ENCODE results near the gene WDR77.

Gene WDR77

DNA sequence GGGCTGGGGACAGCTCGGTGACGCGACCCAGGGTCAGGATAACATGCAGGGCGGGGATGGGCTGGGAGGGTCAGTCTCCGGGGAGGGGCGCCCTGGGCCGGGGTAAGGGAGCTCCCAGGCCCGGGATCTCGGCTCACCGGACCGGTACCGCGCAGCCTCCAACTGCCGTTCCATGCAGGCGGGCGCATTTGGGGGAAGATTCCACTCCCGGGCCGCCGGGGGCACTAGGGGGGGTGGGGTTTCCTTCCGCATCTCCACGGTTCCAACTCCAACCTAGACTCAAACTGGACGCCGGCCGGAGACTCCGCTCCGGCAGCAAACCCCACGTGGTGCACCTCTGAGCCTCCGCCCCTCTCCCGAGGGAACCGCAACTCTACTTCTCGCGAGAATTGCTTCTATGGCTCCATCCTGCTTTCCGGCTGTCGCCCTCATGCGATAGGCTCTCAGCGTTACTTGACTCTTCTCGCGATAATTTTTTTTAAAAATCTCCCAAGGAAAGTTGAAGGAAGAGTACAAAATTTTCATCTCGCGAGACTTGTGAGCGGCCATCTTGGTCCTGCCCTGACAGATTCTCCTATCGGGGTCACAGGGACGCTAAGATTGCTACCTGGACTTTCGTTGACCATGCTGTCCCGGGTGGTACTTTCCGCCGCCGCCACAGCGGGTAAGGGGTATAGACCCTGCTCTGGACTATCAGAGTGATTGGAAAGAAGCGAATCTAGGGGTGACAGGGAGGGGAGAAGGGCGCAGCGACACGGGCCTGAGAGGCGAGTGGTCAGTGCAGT is at the start of gene WDR77, which contains the start of gene ATP5PB:
WDR77 (minus strand) TSS at position 339 of the 785 bp plus-strand sequence; CDS start at position 252, 87 bp downstream.
ATP5PB (plus strand) TSS at position 547 of the 785 bp plus-strand sequence; CDS start at position 625, 78 bp downstream.
- DNase-seq (ENCODE audit: low spot score): peak; percentile 98

DNA sequence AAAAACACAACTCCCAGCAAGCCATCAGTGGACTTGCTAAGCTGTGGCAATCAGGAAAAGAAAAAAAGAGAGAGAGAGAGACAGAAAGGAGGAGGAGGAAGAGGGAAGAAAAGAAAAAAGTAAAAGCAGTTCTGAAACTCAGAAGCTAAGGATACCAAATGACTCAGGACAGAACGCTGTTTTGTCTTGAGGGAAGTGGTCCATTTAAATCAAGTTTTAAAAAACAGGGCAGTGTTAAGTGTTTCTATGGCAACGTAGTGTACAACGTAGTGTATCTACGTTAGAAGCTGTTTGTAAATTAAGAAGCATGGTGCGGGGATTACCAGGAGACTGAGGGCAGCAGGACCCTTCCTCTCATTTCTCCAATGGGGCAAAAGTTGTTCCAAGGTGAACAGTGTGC is 48.5 kb upstream of the WDR77 start:
- DNase-seq (ENCODE audit: low spot score): no peak

DNA sequence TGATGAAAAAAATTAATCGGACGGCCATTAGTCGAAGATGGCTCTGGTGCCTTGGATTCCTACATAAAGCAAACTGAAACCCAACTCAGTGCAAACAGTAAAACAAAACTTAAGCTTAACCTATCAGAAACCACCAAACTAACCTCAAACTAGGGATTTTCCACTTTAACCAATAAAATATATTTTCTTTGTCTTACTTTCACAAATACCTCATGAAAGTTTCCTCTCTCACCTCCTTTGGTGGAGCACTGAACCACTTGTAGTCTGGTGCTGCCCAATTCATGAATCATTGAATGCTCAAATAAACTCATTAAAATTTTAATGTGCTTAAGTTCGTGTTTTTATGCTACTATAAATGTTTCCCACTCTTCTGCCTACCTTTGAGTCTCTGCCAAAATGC is 47.3 kb upstream of the WDR77 start:
- DNase-seq (ENCODE audit: low spot score): no peak

DNA sequence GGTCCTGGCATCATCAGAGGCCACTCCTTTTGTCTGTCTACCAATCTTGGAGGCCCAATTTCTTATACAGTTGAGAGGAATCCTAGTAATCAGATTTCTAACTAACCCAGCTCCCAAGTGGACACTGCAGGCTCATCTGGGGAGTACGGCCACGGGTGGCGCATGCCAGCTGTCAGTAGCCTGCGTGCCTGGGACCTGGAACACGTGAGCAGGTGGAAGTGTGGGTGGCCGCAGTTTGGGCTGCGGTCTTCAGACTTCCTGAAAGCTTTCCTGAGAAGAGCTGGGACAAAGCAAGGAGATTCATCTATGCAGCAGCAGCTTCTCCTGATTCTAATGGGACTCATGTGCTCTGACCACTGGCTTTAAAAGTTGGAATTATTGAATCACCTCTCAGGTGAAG is 42.0 kb upstream of the WDR77 start:
- DNase-seq (ENCODE audit: low spot score): no peak

DNA sequence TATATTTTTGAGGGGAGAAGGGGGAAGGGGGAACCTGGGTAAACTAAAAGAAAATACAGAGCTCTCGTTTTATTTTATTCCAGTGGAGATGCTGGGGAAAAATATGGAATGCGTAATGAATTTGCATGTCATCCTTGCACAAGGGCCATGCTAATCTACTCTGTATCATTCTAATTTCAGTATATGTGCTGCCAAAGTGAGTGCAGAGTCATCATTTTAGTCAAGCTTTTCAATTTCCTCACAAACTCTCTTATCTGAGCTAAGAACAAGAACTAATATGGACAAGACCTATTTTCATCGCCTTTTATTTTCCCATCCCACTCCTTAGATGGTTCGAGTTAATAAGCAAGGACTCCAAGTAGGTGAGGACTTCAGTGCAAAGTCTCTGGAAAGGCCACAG is 41.2 kb upstream of the WDR77 start:
- DNase-seq (ENCODE audit: low spot score): no peak

DNA sequence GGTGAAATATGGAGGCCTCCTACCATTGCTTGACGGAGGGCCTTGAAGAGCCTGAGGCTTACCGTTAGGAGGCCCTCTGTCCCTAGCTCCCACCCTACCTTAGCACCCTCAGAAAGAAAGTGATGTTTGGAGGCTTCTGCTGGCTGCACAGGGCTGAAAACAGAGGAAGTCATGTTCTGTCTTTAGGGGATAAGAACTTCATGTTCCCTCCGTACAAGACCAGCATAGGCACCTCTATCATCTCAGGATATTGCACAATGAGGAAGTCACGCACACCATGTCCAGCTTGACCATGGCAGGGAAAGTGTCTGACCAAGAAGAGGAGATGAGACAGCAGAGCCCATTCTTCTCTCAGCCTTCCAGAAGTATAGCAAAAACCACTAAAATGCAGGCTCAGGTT is 40.5 kb upstream of the WDR77 start:
- no peak for DNase-seq (ENCODE audit: low spot score)

DNA sequence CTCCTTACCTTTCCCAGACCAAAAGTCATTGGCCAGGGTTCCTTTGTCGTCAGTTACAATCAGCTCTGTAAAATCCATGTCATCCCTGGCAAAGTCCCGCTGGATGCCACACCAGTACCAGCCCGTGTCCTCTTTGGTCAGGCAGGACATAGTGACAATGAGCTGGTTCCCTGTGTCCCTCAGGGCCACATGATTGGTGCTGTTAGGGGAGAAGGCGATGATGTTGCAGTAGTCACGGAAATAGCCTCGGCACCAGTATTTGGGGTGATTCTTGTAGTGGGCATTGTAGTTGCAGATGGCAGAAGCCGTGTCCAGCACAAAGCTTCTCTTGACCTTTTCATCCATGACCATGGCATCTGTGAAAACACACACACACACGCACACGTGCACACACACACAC is 39.6 kb upstream of the WDR77 start:
- no peak for DNase-seq (ENCODE audit: low spot score)

DNA sequence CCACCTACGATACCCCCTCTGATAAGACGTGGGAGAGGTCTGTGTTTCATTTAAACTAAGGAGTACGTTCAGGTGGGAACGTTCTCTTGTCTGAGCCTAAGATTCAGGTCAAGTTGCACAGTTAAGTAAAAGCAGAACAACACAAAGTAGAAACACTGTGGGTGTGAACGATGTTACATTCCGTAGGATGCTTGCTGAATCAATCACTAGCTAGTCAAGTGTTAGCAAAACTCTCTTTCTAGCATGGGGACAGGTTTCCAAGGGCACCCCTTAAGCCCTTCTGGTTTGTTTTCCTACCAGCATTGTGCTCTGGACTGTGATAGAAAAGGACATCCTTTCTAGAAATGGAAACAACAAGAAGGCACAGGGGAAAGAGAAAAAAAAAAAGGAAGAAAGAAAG is 38.1 kb upstream of the WDR77 start:
- DNase-seq (ENCODE audit: low spot score): no peak

DNA sequence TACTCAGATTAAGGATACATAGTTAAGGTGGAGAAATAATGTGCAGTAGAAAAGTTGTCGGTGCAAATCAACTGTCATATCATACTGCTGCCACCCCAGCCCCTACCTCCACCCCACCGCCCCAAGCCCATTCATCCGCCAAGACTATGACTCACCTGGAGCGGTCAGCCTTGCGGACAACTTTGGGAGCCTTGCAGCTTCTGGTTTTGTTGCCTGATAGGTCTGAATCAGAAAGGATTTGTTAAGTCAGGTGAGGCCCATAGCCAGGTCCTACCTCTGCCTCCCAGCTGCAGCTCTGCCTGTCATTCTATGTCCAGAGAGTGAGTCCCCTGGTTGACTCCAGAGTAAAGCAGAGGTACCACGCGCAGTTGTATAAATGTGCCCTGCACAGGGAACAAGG is 37.4 kb upstream of the WDR77 start:
- DNase-seq (ENCODE audit: low spot score): no peak

DNA sequence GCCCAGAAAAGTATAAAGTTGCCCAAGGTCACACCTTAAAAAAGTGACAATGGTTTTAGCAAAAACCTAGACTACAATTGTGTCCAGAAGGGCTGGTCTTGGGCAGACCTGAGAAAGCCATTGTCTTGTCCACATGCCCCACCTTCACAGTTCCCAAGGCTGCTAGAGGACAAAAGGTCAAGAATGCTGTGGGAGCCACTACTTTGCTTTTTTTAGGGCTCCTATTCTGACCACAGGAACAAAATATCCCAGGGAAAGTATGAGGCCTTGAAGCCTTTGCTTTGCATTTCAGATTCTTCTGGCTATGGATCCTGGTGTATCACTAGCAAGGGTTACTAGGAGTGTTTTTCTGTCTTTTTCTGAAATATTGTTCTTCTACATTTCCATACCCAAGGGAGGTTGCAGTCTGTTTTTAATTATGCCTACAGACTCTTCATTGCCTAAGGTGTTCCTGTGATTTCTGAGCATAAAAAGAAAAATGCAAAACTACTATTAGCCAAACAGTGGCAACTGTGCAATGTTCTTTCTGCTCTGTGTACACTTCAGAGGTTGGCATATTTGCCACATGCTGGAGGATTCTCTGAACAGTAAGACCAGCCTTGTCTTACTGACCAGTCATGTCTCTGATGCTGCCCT is 35.5 kb upstream of the WDR77 start:
- no peak for DNase-seq (ENCODE audit: low spot score)

DNA sequence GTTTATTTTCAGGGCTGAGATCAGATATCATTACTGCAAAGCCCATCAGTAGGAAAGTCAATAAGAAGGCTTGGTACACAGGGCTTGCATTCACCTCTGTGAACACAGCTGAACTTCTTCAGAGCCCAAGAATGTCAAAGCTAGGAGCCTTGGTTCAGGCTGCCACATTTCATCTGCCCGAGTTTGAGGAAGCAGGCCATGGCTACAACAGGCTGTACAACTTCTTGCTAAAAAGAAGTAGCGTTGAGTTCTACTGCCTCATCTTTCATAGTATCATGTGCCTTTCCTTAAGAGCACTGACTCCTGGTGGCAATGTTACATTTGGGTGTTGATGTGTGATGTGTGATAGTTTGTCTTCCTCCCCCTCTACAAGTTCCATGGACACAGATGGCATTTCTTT is 34.8 kb upstream of the WDR77 start:
- DNase-seq (ENCODE audit: low spot score): no peak

DNA sequence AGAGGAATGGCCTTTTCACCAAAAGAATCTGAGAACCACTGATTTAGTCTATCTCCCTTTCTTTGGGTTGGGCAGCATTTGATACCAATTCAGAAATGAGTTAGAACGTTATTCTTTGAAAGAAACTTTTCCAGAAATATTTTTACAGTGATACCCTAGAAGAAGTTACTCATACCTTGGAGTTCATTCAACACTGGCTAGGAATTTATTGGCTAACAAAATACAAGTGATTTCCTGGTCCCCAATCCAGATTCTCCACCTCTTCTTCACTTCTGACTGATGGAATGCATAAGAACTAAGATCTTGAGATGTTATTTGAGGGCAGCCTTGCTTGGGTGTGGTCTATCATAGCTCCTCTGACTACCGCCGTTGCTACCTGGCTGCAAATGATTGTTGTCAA is 34.1 kb upstream of the WDR77 start:
- peak; percentile 7 for DNase-seq (ENCODE audit: low spot score)

DNA sequence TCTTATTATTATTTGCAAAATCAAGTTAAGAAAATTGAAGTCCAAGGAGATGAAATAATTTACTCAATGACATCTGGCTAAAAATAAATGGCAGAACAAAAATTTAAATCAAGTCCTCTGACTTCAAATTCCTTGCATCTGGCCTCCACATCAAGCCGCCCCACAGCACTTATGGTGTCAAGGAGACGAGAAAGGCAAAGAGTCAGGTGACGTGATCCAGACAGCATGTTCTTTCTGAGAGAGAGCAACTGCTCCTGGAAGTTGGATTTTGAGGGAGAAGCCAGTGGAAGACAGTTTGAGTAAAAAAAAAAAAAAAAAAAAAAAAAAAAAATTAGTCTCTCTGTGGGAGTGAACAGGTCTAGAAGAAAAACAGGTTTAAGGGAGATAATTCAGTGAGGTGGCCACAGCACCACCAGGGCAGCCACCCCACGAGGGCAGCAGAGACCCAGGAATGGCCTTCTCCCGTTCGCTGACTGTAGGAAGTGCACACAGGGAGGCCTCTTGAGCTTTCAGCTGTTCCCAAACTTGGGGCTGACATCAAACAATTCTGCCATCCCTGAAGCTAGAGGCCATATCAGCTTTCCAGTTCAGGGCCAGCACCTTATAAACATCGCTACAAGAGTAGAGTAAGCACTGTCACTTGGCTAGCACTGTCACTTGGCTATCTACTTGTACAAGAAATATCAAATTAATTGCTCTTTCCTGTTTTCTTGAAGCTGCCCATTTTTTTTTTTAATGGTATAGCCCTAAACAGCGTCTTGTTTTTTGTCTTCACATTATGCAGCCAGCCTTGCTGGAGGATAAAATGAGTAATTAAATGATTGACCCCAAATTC is 32.5 kb upstream of the WDR77 start:
- DNase-seq (ENCODE audit: low spot score): peak; percentile 84

DNA sequence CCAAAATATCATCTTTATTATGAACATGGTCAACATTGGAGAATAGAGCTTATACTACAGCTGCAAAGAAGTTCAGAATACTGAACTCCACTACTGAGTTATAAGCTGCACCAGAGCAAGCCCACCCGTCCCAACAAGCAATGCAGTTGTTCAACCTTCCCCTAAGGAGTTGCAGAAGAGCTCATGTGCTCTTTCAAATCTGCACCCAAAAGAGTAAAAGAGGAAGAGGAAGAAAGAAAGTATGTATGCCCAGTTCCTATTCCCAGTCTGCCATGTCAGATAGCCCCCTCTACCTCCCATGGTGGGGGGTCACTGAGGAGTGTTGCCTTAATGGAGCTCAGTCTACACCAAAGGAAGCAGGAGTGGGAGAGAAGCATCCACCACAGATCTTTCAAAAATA is 31.6 kb upstream of the WDR77 start:
- DNase-seq (ENCODE audit: low spot score): no peak

DNA sequence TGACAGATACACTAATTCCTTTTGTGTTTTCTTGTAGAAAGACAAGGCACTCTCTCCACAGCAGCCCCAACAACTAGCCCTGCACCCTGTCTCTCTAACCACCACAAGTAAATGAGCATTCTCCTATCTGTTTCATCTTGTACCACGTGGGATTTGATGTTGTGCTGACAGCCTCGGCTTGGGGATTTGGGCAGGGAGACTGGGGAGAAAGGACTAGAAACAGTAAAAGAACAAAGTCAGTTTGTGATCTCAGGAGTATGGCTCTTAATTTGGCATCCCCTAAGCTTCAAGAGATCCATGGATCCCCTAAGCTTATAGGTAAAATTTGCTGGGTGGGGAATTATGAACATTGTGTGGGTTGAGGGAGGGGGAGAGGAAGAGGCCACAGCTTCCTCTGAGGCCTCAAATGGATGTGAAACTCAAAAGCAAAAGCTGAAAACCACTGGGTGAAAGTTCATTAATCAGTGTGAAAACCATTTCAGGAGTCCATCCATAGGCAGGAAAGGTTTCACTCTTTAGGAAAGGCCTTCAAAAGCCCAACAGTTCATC is 27.8 kb upstream of the WDR77 start:
- no peak for DNase-seq (ENCODE audit: low spot score)

DNA sequence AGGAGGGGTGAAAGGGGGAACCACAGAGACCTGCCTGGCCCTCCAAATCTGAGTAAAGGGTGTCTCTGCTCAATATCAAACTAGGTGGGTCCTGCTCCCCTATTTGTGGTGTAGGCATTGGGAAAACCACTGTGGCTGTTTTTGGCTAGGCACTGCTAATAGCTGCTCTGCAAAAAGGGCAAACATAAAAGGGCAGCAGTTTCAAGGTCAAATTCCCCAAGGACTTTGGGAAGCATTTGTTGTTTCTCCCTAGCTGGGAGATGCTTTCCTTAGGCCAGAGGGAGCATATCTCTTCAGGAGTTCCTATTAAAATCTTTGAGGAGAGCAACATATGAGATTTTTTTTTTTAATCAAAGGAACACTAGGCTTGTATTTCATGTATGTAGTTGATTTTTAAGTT is 27.2 kb upstream of the WDR77 start:
- DNase-seq (ENCODE audit: low spot score): no peak

DNA sequence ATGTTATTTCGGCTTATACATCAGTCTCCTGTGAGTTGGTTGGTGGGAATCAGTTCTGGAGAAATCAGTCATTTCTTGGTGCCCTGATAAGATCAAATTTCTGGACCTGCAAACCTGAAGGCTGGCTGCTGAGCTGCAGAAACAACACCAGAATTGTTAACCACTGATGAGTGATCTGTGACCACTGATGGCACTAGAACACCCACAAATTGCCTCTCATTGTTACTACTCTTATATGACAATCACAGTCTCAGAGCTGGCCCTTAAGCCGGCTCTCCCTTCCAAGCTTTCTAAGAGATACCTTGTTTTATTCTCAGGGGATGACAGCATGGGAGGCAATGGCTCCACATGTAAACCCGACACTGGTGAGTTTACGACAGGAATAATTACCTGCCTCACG is 26.6 kb upstream of the WDR77 start:
- no peak for DNase-seq (ENCODE audit: low spot score)

DNA sequence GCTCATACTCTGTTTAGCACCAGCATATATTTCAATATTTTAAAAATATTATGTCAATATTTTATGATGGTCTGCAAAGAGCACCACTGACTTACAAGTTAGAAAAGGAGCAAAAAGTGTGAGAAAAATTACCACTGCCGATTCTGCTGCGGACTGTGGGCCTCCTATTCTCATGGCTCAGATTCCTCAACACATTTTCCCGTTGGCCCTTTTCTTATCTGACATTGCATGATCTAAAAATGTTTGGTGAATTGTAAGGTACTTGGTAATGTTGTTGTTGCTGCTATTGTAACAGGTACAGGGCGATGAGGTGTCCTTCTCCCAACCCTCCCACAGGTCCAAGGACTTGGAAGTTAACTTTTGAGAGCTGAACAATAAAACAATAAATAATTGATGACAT is 25.5 kb upstream of the WDR77 start:
- DNase-seq (ENCODE audit: low spot score): no peak

DNA sequence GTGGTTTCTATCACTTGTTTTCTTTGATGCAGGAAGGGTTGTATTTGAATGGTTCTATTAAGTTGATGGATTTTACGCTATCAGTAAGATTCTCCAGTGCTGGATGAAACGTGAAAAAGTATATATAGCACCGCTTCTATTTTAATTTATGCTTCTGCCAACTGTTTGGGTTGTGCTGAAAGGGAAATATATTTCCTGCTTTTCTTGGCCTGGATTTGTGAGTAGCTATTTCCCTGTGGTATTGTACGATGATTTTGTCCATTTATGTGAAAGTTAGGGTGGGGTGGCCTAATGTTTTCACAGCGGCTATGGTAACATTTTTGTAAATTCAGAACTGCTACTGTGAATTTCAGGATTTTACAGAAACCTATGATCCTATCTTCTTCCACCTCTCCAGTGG is 25.1 kb upstream of the WDR77 start:
- no peak for DNase-seq (ENCODE audit: low spot score)

DNA sequence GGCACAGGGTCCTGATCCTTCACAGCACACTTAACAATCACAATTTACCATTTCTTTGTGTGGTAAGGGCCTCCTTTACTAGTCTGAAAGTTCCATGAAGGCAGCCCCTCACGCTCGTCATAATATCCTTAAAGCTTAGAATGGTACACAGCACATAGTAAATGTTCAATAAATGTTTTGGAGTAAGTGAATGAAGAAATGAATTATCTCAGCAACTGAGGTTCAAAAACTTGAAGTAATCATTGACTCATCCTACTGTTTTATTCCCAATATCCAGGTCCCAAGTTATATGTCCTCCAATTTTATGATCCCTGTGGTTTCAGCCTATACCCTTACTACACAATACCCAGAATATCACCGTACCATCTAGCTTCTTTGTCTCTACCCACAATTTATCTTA is 22.5 kb upstream of the WDR77 start:
- no peak for DNase-seq (ENCODE audit: low spot score)

DNA sequence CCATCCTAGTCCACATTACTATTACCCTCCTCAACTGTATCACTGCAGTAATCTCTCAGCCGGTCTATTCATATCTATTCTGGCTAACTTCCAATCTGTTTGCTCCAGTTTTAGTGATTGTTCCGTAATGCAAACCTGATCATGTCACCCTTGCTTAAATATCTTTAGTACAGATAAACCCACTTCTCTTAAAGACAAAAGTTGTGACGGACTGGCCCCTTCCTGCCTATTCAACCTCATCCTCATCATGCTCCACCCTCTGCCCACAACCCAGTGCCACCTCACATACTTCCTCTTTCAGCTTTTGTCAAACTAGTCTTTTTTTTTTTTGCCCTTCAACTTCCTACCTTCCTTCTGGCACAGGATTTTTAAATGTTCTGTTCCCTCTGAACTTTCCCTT is 22.0 kb upstream of the WDR77 start:
- DNase-seq (ENCODE audit: low spot score): no peak

DNA sequence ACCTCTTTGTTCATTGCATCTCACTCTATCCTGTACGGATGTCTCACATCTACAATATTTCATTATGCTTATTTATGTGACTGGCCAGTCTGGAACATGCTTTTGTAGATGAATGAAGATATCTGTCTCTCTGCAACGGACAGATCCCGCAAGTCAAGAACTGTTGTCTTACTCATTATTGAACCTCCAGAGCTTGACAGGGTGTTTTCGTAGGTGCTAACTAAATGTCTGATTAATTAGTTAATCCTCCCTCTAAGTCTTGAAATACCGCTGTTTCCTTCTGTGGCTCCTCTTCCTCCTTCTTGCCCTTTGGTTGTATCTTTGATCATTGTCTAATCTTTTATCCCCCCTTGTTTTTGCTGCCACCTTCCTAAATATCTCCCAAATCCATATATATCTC is 21.5 kb upstream of the WDR77 start:
- no peak for DNase-seq (ENCODE audit: low spot score)

DNA sequence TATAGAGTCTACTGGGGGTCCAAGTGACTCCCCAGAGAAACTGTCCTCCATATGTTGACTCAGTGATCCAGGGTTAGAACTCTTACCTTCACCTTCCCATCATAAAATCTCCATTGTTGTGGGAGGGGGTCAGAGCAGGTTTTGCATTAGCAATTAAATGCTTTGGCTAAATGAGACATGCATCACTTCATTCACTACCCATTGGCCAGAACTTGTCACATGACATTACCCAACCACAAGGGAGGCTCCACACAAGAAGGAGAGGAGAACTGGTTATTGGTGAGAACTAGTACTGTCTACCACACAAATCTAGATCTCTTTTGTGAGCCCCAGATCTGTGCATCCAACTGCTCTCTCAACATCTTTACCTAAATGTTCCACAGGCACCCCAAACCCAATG is 20.5 kb upstream of the WDR77 start:
- no peak for DNase-seq (ENCODE audit: low spot score)

Data from AG08396 (cell line).